GM12875 (cell line): ENCODE results near the gene CNN1.

Experiments used
- H3K4me3 ChIP-seq: one replicate; pipeline ENCODE4 v1.5.1; 2011; ENCODE audit warnings: low read depth, low read length, control low read depth
- TF ChIP-seq, protein P1 (sequence below): IDR thresholded peaks from 2 replicates; pipeline ENCODE4 v1.5.1; 2011; ENCODE audit warnings: low read depth, mild to moderate bottlenecking, control low read depth, inconsistent platforms, low read length, moderate library complexity, borderline replicate concordance; ENCODE audit not compliant: insufficient read depth

The CNN1 gene

GRCh38 chr19:11547929-11548700 is 9.5 kb downstream of the CNN1 start:
- TF ChIP-seq, protein P1, sequence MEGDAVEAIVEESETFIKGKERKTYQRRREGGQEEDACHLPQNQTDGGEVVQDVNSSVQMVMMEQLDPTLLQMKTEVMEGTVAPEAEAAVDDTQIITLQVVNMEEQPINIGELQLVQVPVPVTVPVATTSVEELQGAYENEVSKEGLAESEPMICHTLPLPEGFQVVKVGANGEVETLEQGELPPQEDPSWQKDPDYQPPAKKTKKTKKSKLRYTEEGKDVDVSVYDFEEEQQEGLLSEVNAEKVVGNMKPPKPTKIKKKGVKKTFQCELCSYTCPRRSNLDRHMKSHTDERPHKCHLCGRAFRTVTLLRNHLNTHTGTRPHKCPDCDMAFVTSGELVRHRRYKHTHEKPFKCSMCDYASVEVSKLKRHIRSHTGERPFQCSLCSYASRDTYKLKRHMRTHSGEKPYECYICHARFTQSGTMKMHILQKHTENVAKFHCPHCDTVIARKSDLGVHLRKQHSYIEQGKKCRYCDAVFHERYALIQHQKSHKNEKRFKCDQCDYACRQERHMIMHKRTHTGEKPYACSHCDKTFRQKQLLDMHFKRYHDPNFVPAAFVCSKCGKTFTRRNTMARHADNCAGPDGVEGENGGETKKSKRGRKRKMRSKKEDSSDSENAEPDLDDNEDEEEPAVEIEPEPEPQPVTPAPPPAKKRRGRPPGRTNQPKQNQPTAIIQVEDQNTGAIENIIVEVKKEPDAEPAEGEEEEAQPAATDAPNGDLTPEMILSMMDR, result no peak
- H3K4me3 ChIP-seq, result no peak overlapping the region

DNA sequence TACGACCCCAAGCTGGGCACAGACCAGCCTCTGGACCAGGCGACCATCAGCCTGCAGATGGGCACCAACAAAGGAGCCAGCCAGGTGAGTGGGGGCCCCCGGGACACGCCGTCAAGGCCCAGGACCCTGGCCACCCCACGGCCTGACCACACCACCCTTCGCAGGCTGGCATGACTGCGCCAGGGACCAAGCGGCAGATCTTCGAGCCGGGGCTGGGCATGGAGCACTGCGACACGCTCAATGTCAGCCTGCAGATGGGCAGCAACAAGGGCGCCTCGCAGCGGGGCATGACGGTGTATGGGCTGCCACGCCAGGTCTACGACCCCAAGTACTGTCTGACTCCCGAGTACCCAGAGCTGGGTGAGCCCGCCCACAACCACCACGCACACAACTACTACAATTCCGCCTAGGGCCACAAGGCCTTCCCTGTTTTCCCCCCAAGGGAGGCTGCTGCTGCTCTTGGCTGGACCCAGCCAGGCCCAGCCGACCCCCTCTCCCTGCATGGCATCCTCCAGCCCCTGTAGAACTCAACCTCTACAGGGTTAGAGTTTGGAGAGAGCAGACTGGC is 10.8 kb downstream of the CNN1 start:
- no peak overlapping the region for H3K4me3 ChIP-seq
- TF ChIP-seq, protein P1, result no peak

DNA sequence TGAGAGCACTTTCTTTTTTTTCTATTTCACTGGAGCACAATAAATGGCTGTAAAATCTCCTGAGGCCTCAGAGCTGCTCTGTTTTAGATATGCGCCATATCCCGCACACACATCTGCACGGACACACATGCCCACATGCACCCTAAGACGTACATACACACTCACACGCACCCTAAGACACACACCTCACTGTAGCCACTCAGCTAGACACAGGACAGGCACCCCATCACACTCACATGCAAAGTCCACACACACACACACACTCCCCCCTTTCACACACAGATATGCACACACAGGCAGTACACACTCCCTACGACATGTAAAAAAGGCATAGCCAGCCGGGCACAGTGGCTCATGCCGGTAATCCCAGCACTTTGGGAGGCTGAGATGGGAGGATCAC is 11.6 kb downstream of the CNN1 start:
- TF ChIP-seq, protein P1, result no peak
- no peak overlapping the region for H3K4me3 ChIP-seq

GRCh38 chr19:11551603-11552235 is 13.1 kb downstream of the CNN1 start:
- H3K4me3 ChIP-seq, result no peak overlapping the region
- TF ChIP-seq, protein P1, result peak; percentile 54

GRCh38 chr19:11552666-11553372 is 14.2 kb downstream of the CNN1 start:
- TF ChIP-seq, protein P1, result no peak
- H3K4me3 ChIP-seq, result no peak overlapping the region

- TF ChIP-seq, protein P1, result no peak
- H3K4me3 ChIP-seq, result no peak overlapping the region
Observed at GRCh38 chr19:11554160-11554559, 15.5 kb downstream of the CNN1 start.
